GM18519 (cell line): ENCODE data around the gene MAGEB3.

Experiments used
- ATAC-seq: cut with Tn5 transposase; IDR thresholded peaks from one replicate; pipeline ENCODE4 v1.9.1; 2021; ENCODE audit warnings: mild to moderate bottlenecking, moderate library complexity; ENCODE audit not compliant: unreplicated experiment, low FRiP score

Gene MAGEB3

DNA sequence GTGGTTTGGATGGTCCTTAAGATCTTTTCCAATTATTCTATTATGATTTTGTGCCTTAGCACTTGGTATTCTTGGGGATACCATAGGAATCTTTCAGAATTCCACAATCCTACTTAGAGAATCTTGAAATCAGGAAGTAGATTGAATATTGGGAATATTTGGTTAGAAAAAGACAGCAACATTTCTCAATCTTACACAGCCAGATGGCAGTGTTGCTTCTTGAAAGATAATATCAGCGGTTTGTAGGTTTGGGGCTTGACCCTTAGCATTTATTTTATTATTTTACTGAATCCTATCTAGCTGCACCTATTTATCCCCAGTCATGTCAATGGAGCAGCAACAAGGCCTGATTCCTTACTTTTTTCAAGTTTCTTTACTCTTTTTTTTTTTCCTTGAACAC, 45.0 kb downstream of the MAGEB3 start:
- ATAC-seq = no peak

DNA sequence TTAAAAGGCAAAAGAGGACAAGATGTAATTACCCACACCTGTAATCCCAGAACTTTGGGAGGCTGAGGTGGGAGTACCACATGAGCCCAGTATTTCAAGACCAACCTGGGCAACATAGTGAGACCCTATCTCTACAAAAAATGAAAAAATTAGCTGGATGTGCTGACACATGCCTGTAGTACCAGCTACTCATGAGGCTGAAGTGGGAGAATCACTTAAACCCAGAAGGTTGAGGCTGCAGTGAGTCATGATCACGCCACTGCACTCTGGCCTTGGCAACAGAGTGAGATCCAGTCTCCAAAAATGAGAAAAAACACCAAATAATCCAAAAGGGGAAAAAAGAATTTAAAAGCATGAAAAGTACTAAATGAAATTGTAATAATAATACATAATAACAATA, 47.9 kb downstream of the MAGEB3 start:
- ATAC-seq = no peak

DNA sequence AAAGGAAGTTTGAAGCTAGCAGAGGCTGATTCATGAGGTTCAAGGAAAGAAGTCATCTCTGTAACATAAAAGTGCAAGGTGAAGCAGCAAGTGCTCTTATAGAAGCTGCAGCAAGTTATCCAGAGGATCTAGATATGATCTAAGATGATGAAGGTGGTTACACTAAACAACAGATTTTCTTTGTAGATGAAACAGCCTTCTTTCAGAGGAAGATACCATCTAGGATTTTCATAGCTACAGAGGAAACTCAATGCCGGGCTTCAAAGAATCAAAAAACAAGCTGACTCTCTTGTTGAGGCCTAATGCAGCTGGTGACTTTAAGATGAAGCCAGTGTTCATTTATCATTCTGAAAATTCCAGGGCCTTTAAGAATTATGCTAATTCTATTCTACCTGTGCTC, 50.0 kb downstream of the MAGEB3 start:
- ATAC-seq = no peak

DNA sequence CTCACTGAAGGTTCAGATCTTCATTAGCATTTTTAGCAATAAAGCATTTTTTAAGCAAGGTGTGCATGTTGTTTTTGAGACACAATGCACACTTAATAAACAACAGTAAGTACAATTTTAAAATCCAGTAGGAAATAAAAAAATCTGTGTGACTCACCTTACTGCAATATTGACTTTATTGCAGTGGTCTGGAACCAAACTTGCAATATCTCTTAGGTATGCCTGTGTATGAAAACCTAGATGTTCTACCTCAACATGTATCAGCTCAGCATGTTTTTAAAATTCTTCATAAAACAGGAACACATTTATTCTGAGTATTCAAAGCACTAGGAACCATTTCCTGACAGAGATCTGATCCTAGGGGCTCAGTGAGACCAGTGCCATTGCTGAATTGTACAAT, 52.1 kb downstream of the MAGEB3 start:
- ATAC-seq = no peak

DNA sequence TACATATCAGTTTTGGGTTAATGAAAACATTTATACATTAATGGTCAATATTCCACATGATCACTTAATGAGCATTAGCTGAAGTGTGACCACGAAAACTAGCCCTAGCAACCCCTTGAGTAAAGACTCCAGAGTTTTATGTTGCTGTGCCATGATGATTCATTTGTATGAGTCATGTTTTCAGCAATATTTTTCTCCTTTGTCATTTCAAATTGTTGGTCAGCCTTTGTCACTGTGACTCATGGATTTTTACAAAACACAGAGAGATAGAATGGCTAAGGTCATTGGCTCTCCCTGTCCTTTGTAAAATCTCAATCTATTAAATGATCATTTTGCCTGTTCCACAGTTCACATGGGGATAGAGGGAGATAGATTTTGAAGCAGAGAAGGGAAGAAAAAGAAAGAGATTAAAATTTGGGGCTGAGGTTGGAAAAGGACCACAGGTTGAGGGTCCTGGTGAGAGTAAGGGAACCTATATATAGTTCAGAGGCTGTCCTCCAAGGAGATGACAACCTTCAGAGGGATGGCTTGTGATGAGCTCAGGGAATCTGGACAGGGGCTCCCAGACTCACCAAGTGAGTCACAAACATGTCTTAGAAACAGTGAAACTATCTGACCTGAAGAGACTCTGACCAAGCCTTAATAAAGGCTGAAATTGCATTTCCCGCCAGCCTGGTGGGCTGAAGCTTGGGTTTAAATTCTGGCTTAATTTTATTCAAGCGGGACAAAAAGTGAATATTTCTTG, 53.2 kb downstream of the MAGEB3 start:
- ATAC-seq = no peak
